ENCODE measurements around the gene GNPTAB.

GRCh38 chr12:101732318-101732717 is 98.4 kb downstream of the GNPTAB start:
- TF ChIP-seq POLR2A (IDR thresholded peaks at IDR 0.05) (no peak), CTCF (IDR thresholded peaks at IDR 0.05) (no peak)
